Liver (tissue), 9 donors: Measurements from ENCODE around the gene MRPL21. TPM values are rescaled to one million over a fixed set of nuclear protein-coding genes. Genes with fewer than 3 reads are reported as not detected.

Experiments
- DNase-seq: peaks from one replicate; pipeline ENCODE4 v3.0.0-alpha.2; 2017; ENCODE audit warnings: low spot score
- H3K27ac ChIP-seq, 2 donors: one replicate each; pipeline ENCODE4 v1.7.0; 2013; ENCODE audit warnings: inconsistent platforms in 2 of 2, low read length in 2 of 2, control low read depth in 1 of 2, low read depth in 1 of 2, mild to moderate bottlenecking in 1 of 2
- H3K27me3 ChIP-seq, 4 donors: one replicate each; pipeline versions ENCODE4 v1.6.1 to v1.7.0; 2013; ENCODE audit warnings: low read length in 3 of 4, inconsistent platforms in 1 of 4, mild to moderate bottlenecking in 1 of 4, moderate library complexity in 1 of 4; ENCODE audit not compliant: control insufficient read depth in 4 of 4, insufficient read depth in 4 of 4
- H3K36me3 ChIP-seq, 4 donors: one replicate each; pipeline versions ENCODE4 v1.6.1 to v1.7.0; 2013; ENCODE audit warnings: low read length in 3 of 4, mild to moderate bottlenecking in 3 of 4, low read depth in 1 of 4, moderate library complexity in 1 of 4; ENCODE audit not compliant: control insufficient read depth in 4 of 4, insufficient read depth in 3 of 4
- H3K4me1 ChIP-seq, 4 donors: one replicate each; pipeline versions ENCODE4 v1.6.1 to v1.7.0; 2013; ENCODE audit warnings: low read length in 3 of 4, mild to moderate bottlenecking in 3 of 4, moderate library complexity in 1 of 4; ENCODE audit not compliant: control insufficient read depth in 4 of 4, insufficient read depth in 4 of 4
- H3K4me3 ChIP-seq, 3 donors: one replicate each; pipeline versions ENCODE4 v1.6.1 to v1.7.0; 2013; ENCODE audit warnings: low read length in 3 of 3, control low read depth in 1 of 3, low read depth in 1 of 3, mild to moderate bottlenecking in 1 of 3
- H3K9ac ChIP-seq, 2 donors: one replicate each; pipeline ENCODE4 v1.7.0; 2013; ENCODE audit warnings: low read length in 2 of 2, mild to moderate bottlenecking in 2 of 2, moderate library complexity in 2 of 2, control low read depth in 1 of 2, low read depth in 1 of 2
- H3K9me3 ChIP-seq, 4 donors: one replicate each; pipeline versions ENCODE4 v1.6.1 to v1.7.0; 2013; ENCODE audit warnings: low read length in 3 of 4; ENCODE audit not compliant: control insufficient read depth in 4 of 4
- CTCF ChIP-seq: fragments of 150-350 bp; IDR thresholded peaks from 2 replicates; pipeline ENCODE4 v1.5.1; 2017; ENCODE audit warnings: improper control_type of control experiment, low read depth, low read length; ENCODE audit not compliant: missing input control
- EGR1 ChIP-seq, 2 donors: IDR thresholded peaks; 2 replicates each; pipeline ENCODE4 v1.6.1; 2016 to 2018; ENCODE audit warnings: antibody characterized with exemption in 2 of 2, low read depth in 2 of 2
- FOXA1 ChIP-seq: IDR thresholded peaks from 2 replicates; pipeline ENCODE4 v1.6.1; 2016; ENCODE audit warnings: antibody characterized with exemption
- GABPA ChIP-seq, 2 donors: IDR thresholded peaks in 1 of 2; conservative IDR thresholded peaks in 1 of 2; 2 replicates each; pipeline ENCODE4 v1.6.1; 2016; ENCODE audit warnings: antibody characterized with exemption in 2 of 2, mild to moderate bottlenecking in 1 of 2, moderate library complexity in 1 of 2
- HNF4A ChIP-seq, 2 donors: conservative IDR thresholded peaks; 2 replicates each; pipeline ENCODE4 v1.6.1; 2016; ENCODE audit warnings: antibody characterized with exemption in 2 of 2, mild to moderate bottlenecking in 2 of 2
- HNF4G ChIP-seq: IDR thresholded peaks from 2 replicates; pipeline ENCODE4 v1.6.1; 2016; ENCODE audit warnings: antibody characterized with exemption
- JUND ChIP-seq, 2 donors: IDR thresholded peaks; 2 replicates each; pipeline ENCODE4 v1.6.1; 2016; ENCODE audit warnings: antibody characterized with exemption in 2 of 2
- NR2F2 ChIP-seq: IDR thresholded peaks from 2 replicates; pipeline ENCODE4 v1.6.1; 2016; ENCODE audit warnings: antibody characterized with exemption
- RAD21 ChIP-seq, 2 donors: IDR thresholded peaks; 2 replicates each; pipeline ENCODE4 v1.6.1; 2016; ENCODE audit warnings: antibody characterized with exemption in 2 of 2, mild to moderate bottlenecking in 2 of 2
- REST ChIP-seq: IDR thresholded peaks from 2 replicates; pipeline ENCODE4 v1.6.1; 2016; ENCODE audit warnings: antibody characterized with exemption, mild to moderate bottlenecking
- RXRA ChIP-seq, 2 donors: IDR thresholded peaks; 2 replicates each; pipeline ENCODE4 v1.6.1; 2017 to 2018; ENCODE audit warnings: antibody characterized with exemption in 2 of 2, mild to moderate bottlenecking in 1 of 2
- SP1 ChIP-seq: IDR thresholded peaks from 2 replicates; pipeline ENCODE4 v1.6.1; 2018; ENCODE audit warnings: antibody characterized with exemption, mild to moderate bottlenecking
- TAF1 ChIP-seq: conservative IDR thresholded peaks from 2 replicates; pipeline ENCODE4 v1.6.1; 2016; ENCODE audit warnings: antibody characterized with exemption, mild to moderate bottlenecking
- YY1 ChIP-seq: IDR thresholded peaks from 2 replicates; pipeline ENCODE4 v1.6.1; 2016; ENCODE audit warnings: antibody characterized with exemption, mild to moderate bottlenecking
- ZBTB33 ChIP-seq: IDR thresholded peaks from 2 replicates; pipeline ENCODE4 v1.6.1; 2016; ENCODE audit warnings: antibody characterized with exemption
- WGBS: extraction: QIAGEN DNeasy Blood & Tissue Kit; methylation state at CpG from one replicate; pipeline ENCODE4 v1.1.7; 2013; 5-methylcytosine and 5-hydroxymethylcytosine counted together
- polyA plus RNA-seq, 2 donors: library from polyadenylated mRNA; stranded (reverse) in 1 of 2; unstranded in 1 of 2; fragments of 200-250 nt in 1 of 2; fragments of >200 nt in 1 of 2; fragmentation: Nextera tagmentation in 1 of 2; extraction: Ambion mirVana in 1 of 2; gene quantifications; one replicate each; pipeline versions ENCODE4 v1.2.1 to v1.2.3, GENCODE V29; 2013 to 2015
- total RNA-seq, 2 donors: library from RNA; depleted of rRNA; stranded (reverse); fragments of >200 nt; gene quantifications; one replicate each; pipeline ENCODE4 v1.2.3, GENCODE V29; 2014
- TF ChIP-seq, protein P1 (sequence below): IDR thresholded peaks from 2 replicates; pipeline ENCODE4 v1.6.1; 2016; ENCODE audit warnings: antibody characterized with exemption
- TF ChIP-seq, protein P2 (sequence below): IDR thresholded peaks from 2 replicates; pipeline ENCODE4 v1.6.1; 2016; ENCODE audit warnings: antibody characterized with exemption
- donor health status: healthy.
- donor health status: healthy.
- donor health status: healthy.
- donor health status: healthy.
- donor health status: healthy.

MRPL21 gene
- total and polyA plus RNA-seq, 4 donors = 22.3 to 76.8 (median 35.4) TPM

DNA sequence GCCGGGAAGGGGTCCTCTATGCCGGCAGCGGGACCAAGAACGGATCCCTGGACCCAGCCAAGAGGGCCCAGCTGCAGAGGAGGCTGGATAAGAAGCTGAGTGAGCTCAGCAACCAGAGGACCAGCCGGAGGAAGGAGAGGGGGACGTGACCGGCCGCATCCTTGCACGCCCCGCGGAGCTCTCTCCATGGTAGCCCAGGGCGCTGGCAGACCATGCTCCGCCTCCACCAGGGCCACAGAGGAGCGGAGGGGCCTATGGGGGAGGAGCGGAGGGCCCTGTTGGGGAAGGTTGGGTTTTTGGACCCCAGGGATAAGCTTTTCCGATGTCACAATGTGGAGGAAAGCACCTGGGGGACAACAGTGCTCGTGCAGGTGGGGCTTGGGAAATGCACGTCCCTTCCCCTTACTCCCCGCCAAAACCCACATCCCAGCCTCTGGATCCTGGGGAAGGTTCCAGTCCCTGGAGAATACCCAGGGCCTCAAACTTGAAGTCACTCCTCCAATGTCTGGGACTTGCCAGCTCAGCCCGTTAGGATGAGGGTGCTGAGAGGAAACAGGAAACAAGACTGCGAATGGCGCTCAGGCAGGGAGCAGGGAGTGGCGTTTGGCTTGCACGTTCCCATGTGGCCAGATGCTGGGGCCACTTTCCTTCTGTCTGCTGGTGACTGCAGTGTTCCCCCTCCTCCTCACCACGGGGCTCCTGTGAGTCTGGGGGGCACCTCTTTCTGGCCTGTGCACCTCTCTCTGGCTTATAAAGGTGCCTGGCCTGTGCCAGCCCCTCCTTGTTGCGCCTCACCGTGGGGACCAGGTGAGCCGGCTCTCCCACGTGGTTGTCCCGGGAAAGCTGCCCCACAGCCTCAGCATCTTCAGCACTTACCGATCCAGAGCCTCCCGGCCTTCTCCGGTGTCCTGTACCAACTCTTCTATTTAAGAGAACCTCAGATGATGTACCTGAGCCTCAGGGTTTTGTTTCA, 36.2 kb upstream of the MRPL21 start:
- DNase-seq = no peak
- H3K9me3 ChIP-seq = no peaks in the 10 kb centered on the region
- 89% methylated on average over 33 of the region's 33 CpGs for WGBS
- no peaks in the 10 kb centered on the region for H3K27me3 ChIP-seq
- no peak overlapping the region for H3K27ac ChIP-seq
- no peaks in the 10 kb centered on the region for H3K4me1 ChIP-seq
- H3K9ac ChIP-seq = no peak overlapping the region
- H3K36me3 ChIP-seq = peaks cover 17 to 49% (median 23%) of the 10 kb centered on the region in 4 donors
- no peak for TF ChIP-seq REST
- no peak for TF ChIP-seq FOXA1
- TF ChIP-seq YY1 = no peak
- TF ChIP-seq JUND (IDR thresholded peaks at IDR 0.05) = no peak
- TF ChIP-seq GABPA (IDR thresholded peaks at IDR 0.05 in 1 of 2, conservative IDR thresholded peaks at IDR 0.05 in 1 of 2) = no peak
- TF ChIP-seq, protein P1, sequence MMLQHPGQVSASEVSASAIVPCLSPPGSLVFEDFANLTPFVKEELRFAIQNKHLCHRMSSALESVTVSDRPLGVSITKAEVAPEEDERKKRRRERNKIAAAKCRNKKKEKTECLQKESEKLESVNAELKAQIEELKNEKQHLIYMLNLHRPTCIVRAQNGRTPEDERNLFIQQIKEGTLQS = no peak
- TF ChIP-seq CTCF = no peak
- TF ChIP-seq NR2F2 = no peak
- H3K4me3 ChIP-seq = no peak overlapping the region

GRCh38 chr11:68938816-68939582, 35.4 kb upstream of the MRPL21 start:
- peaks cover 23 to 56% (median 26%) of the 10 kb centered on the region in 4 donors for H3K36me3 ChIP-seq
- DNase-seq = no peak
- H3K9ac ChIP-seq = no peak overlapping the region
- no peaks in the 10 kb centered on the region for H3K9me3 ChIP-seq
- H3K27ac ChIP-seq = no peak overlapping the region
- H3K4me1 ChIP-seq = no peaks in the 10 kb centered on the region
- no peak overlapping the region for H3K4me3 ChIP-seq
- 94% methylated on average over 17 of the region's 17 CpGs for WGBS
- H3K27me3 ChIP-seq = no peaks in the 10 kb centered on the region
- no peak for TF ChIP-seq EGR1 (IDR thresholded peaks at IDR 0.05; ENCODE audit: low read depth in 2 of 2)
- no peak for TF ChIP-seq TAF1
- no peak for TF ChIP-seq HNF4G
- no peak for TF ChIP-seq RXRA (IDR thresholded peaks at IDR 0.05)
- no peak for TF ChIP-seq HNF4A (conservative IDR thresholded peaks at IDR 0.05)
- no peak for TF ChIP-seq JUND (IDR thresholded peaks at IDR 0.05)
- TF ChIP-seq FOXA1 = no peak
- TF ChIP-seq, protein P2, sequence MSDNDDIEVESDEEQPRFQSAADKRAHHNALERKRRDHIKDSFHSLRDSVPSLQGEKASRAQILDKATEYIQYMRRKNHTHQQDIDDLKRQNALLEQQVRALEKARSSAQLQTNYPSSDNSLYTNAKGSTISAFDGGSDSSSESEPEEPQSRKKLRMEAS = no peak
- TF ChIP-seq, protein P1 = no peak
- no peak for TF ChIP-seq SP1
- no peak for TF ChIP-seq YY1
- no peak for TF ChIP-seq REST
- no peak for TF ChIP-seq RAD21 (IDR thresholded peaks at IDR 0.05)
- no peak for TF ChIP-seq ZBTB33
